HG03571 (cell line): ENCODE measurements around the gene HPGDS.
"Not testable (repeated sequence)": the region's sequence is repeated elsewhere in the genome, so short reads cannot be mapped to it uniquely, and the experiment has no call there.

ENCODE experiments used
- ATAC-seq: cut with Tn5 transposase; IDR thresholded peaks from one replicate; pipeline ENCODE4 v1.9.1; 2021; ENCODE audit not compliant: unreplicated experiment

The HPGDS gene

GRCh38 chr4:94358101-94358500 is 15.5 kb upstream of the HPGDS start:
- no peak for ATAC-seq

GRCh38 chr4:94357624-94358023 is 15.0 kb upstream of the HPGDS start:
- ATAC-seq = no peak

GRCh38 chr4:94356444-94356843 is 13.8 kb upstream of the HPGDS start:
- no peak for ATAC-seq

- ATAC-seq = no peak
These were observed 11.8 kb upstream of the HPGDS start for GRCh38 chr4:94354474-94354896.

- ATAC-seq = no peak
These were observed 10.4 kb upstream of the HPGDS start for GRCh38 chr4:94352996-94353395.

- no peak for ATAC-seq
These were observed 9.5 kb upstream of the HPGDS start for GRCh38 chr4:94352163-94352562.

GRCh38 chr4:94351319-94351718 is 8.7 kb upstream of the HPGDS start:
- no peak for ATAC-seq

GRCh38 chr4:94350095-94350494 is 7.5 kb upstream of the HPGDS start:
- no peak for ATAC-seq

- no peak for ATAC-seq
These were observed 6.6 kb upstream of the HPGDS start for GRCh38 chr4:94349193-94349592.

- no peak for ATAC-seq
These were observed 6.0 kb upstream of the HPGDS start for GRCh38 chr4:94348666-94349065.

- no peak for ATAC-seq
These were observed 3.9 kb upstream of the HPGDS start for GRCh38 chr4:94346541-94346940.

GRCh38 chr4:94345969-94346368 is 3.3 kb upstream of the HPGDS start:
- no peak for ATAC-seq

- no peak for ATAC-seq
These were observed 2.6 kb upstream of the HPGDS start for GRCh38 chr4:94345266-94345665.

- no peak for ATAC-seq
These were observed 1.8 kb upstream of the HPGDS start for GRCh38 chr4:94344457-94344856.

- no peak for ATAC-seq
These were observed 910 bp downstream of the HPGDS start for GRCh38 chr4:94341481-94342370.

GRCh38 chr4:94339779-94340178 is 2.9 kb downstream of the HPGDS start:
- no peak for ATAC-seq

- no peak for ATAC-seq
These were observed 3.8 kb downstream of the HPGDS start for GRCh38 chr4:94338681-94339351.

GRCh38 chr4:94336791-94337190 is 5.8 kb downstream of the HPGDS start:
- ATAC-seq = not testable (repeated sequence)

- no peak for ATAC-seq
These were observed 6.3 kb downstream of the HPGDS start for GRCh38 chr4:94336303-94336702.

- ATAC-seq = no peak
These were observed 7.7 kb downstream of the HPGDS start for GRCh38 chr4:94334962-94335361.

- no peak for ATAC-seq
These were observed 8.2 kb downstream of the HPGDS start for GRCh38 chr4:94334476-94334875.

GRCh38 chr4:94333866-94334265 is 8.8 kb downstream of the HPGDS start:
- ATAC-seq = no peak
